CD4-positive, alpha-beta T cell treated with Interleukin-6 for 4 hours (primary cell): ENCODE measurements around the gene CCNT2.
"Not testable (repeated sequence)": the region's sequence is repeated elsewhere in the genome, so short reads cannot be mapped to it uniquely, and the experiment has no call there.

ENCODE experiments used
- DNase-seq: peaks from one replicate; pipeline ENCODE4 v3.0.0-alpha.2; 2020; ENCODE audit warnings: mixed read lengths

CCNT2 gene

DNA sequence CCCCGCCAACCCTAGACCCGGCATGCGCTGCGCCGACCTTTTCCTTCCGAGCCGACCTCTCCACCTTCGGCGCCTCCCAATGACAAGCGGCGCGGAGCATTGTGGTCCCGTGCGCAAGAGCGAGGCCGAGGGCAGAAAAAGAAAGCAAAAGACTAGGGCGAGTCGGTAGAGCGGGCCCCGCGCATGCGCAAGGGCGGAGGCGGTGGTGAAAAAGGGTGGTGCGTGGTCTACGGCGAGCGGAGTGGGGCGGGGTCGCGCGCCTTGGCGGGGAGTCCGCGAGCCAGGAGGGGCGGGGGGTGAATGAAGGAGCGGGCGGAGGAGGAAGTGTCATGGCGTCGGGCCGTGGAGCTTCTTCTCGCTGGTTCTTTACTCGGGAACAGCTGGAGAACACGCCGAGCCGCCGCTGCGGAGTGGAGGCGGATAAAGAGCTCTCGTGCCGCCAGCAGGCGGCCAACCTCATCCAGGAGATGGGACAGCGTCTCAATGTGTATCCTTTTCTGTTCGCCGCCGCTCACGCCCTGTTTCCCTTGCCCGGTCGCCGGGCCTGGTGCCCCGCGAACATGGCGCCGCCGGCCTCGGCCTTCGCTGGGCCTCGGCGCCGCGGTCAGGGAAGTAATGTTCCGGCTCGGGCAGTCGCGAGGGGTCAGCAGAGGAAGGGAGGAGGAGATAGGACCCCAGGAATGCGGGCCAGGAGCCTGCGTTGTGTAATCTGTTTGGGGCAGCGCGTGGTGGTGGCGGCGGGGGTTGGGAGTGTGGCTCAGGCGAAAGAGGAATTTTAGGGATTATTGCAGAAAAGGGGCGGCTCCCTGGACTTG is at the start of gene CCNT2:
CCNT2 (plus strand) TSS at position 297 of the 815 bp plus-strand sequence; CDS start at position 330, 33 bp downstream.
- peak; percentile 100 for DNase-seq

GRCh38 chr2:134869946-134870736 is 48.5 kb upstream of the CCNT2 start:
- no peak for DNase-seq

- DNase-seq = no peak
Measured at GRCh38 chr2:134873152-134873551, 45.5 kb upstream of the CCNT2 start.

- DNase-seq = no peak
Measured at GRCh38 chr2:134875309-134875708, 43.3 kb upstream of the CCNT2 start.

- no peak for DNase-seq
Measured at GRCh38 chr2:134882773-134883172, 35.8 kb upstream of the CCNT2 start.

GRCh38 chr2:134883552-134884293 is 34.9 kb upstream of the CCNT2 start:
- DNase-seq = no peak

- no peak for DNase-seq
Measured at GRCh38 chr2:134884435-134884834, 34.2 kb upstream of the CCNT2 start.

DNA sequence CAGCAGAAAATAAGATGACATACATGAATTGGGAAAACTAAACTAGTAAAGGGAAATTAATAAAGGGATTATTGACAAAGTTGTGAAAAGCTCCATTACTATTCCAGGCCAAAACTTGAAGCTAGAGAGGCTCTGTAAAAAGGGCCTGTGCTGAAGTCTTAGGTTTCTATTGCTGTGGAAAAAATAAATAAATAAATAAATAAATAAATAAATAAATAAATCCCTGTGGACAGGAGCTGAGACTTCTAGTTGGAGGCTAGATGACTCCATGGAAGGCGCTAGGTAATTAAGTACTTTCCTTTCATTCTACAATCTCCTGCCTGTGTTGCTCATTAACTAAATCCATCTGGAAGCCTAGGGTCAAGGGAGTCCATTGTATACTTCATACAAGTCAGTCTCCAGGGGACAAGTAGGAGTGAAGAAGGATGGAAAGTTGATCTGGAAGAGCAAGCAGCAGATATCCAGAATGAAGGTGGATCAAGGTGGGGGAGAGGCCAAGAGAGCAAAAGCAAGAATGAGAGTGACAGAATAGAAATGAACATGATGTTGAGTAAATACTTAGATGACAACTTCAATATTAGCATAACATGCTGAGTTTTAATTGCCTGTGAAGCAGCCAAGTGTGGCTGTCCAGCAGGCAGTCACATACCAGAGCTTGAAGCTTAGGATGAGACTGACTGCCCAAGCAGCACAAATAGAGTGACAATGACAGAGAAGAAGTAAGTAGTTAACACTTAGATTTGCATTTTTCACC is 26.2 kb upstream of the CCNT2 start:
- DNase-seq = no peak

- no peak for DNase-seq
Measured at GRCh38 chr2:134897932-134898331, 20.7 kb upstream of the CCNT2 start.

DNA sequence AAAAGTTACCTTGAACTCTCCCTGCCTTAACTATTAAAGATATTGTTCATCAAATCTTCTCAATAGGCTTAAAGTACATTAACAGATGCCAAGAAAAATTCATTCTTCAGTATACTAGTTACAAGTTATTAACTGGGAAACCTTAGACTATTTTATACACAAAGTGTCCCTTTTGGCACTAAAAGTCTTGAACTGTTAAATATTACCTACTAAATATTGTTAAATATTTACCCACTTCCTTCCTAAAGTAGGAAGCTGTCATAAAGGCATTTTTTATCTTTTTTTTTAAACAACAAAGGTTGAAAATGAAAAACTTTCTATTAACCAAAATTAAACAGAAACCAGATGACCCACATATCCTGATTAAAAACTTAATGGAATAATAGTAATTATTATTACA is 19.4 kb upstream of the CCNT2 start:
- no peak for DNase-seq

DNA sequence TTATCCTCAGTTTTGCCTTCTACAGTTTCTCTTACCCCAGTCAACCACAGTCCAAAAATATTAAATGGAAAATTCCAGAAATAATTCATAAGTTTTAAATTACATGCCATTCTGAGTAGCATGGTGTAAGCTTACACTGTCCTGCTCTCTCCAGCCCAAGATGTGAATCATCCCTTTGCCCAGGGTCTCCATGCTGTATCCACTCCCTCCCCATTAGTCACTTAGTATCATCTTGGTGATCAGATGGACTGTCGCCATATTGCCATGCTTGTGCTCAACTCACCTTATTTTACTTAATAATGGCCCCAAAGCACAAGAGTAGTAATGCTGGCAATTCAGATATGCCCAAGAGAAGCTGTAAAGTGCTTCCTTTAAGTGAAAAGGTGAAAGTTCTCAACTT is 18.5 kb upstream of the CCNT2 start:
- DNase-seq = no peak

DNA sequence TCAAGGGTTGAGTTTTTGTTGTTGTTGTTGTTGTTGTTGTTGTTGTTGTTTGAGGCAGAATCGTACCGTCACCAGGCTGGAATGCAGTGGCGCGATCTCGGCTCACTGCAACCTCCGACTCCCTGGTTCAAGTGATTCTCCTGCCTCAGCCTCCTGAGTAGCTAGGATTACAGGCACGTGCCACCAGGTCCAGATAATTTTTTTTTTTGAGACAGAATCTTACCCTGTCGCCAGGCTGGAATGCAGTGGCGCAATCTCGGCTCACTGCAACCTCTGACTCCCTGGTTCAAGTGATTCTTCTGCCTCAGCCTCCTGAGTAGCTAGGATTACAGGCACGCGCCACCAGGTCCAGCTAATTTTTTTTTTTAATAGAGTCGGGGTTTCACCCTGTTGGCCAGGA is 14.9 kb upstream of the CCNT2 start:
- DNase-seq = not testable (repeated sequence)

DNA sequence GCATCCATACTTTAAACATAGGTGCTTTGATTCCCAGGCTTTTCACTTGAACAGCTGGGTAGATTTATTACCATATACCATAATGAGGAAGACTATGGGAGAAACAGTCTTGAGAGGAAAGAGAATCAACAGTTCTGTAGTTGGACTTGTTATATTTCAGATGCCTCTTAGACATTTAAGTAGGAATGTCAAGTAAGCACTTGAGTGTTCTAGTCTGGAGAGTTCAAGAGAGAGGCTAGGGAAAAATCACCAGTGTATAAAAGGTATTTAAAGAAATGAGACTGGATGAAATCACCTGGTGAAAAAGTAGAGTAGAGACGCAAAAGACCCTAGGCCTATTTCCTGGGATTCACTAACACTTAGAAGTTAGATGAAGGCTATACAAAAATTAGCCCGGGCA is 13.5 kb upstream of the CCNT2 start:
- no peak for DNase-seq

DNA sequence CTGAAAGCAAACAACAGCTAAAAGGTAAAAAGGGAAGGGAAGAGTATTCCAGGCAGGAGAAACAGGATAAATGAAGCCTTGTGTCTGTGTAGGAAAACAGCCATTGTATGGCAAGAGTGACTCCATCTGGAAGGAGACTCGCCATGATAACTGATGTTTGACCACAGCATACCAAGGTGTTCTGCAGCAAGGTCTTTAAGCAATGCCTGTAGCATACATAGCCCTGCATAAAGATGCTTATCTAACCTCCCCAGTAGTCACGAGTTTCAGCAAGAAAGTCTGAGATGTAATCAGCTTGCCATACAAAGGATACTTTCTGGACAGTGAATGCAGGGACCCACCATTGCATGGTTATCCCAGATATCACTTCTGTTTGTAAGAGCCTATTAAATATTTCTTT is 11.9 kb upstream of the CCNT2 start:
- no peak for DNase-seq

- not testable (repeated sequence) for DNase-seq
Measured at GRCh38 chr2:134907441-134908116, 11.0 kb upstream of the CCNT2 start.

GRCh38 chr2:134910763-134911399 is 7.7 kb upstream of the CCNT2 start:
- DNase-seq = no peak

GRCh38 chr2:134911400-134911785 is 7.2 kb upstream of the CCNT2 start:
- DNase-seq = no peak

- no peak for DNase-seq
Measured at GRCh38 chr2:134912361-134912760, 6.3 kb upstream of the CCNT2 start.

DNA sequence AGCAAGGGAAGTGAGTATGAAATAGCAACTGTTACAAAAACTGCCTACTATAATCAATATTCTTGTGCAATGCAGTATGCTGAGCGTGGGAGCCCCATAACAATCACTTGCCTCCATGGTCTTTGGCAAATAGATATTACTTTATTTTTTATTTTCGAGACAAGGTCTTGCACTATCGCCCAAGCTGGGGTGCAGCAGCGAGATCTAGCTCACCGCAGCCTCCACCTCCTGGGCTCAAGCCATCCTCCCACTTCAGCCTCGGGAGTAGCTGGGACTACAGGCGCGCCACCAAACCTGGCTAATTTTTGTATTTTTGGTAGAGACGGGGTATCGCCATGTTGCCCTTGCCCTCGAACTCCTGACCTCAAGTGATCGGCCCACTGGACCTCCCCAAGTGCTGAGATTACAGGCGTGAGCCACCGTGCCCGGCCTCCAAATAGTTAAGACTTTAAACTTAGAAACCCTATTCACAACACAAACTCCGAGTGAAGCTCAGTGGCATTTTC is 1.2 kb upstream of the CCNT2 start:
- DNase-seq = peak; percentile 18

DNA sequence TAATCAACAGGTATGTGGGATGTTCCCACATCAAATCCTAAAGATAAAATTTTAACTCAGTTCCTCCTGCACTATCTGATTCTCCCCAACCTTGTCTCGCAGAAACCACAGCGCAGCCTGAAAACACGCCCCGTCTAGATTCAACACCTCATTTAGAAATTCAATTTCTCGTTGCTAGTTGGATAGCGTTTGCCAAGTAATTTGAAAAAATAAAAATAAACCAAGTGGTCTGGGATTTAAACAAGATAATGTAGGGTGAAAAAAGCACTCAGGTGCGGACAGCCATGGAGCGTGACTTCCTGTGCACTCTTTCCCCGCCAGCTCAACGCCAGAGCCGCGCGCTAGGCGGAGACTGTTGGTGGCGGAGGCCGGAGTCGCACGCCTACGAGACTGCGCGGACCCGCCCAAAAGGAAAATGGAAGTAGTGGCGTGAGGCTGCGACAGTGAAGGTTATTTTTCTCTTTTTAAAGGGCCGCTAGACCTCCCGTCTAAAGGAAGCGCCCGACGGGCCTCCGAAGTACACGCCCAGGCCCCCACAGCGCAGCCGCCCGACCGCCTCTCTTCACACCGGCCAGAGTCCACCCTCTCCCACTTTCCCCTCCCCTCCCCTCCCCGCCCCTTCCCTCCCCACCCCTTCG is 615 bp upstream of the CCNT2 start:
- peak; percentile 90 for DNase-seq
